ENCODE results near the gene ZNF385B.

ZNF385B gene

DNA sequence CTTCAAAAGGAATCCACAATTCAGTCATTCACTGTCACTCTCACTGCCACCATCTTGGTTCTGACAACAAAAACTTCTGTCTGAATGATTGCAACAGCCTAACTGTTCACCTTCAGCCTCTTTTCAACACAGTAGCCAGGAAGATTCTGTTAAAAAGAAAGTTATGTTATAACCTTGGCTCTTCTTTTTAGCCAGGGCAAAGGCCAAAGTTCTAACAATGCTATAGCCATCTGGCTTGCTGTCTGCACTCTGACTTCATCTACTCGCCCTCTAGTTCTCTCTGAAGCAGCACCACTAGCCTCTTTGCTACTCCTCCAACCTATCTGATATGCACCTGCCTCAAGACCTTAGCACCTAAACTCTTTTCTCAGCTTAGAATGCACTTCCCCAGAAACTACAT lies 158.5 kb downstream of the ZNF385B start:
- H3K9me2 ChIP-seq (ENCODE audit: low read depth, low read length) = no peaks in the 10 kb centered on the region

DNA sequence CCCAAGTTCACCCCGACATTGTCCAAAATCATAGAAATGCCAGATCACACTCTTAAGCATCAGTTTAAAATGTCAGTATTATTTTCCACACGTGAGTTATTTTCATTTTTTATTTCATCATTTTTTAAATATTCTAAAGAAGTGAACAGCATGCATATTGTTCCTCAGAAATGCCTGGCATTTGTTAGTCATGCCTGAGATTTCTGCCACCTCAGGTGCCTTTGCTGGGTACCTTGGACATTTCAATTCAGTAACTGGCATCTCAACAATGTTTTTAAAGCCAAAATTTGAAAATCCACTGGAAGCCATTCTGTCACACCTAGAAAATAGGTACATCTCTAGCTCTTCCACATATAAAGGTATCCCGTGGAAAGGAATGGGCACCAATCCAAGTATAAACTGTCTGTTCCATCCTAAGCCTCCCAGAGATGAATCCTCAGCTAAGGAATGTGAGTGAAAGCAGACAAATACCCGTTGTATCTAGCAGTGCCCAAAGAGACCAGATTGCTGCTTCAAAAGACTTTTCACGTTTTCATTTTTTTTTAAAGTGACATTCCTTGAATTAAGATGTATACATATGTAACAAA lies 159.8 kb downstream of the ZNF385B start:
- Histone ChIP-seq H3K79me2 (ENCODE audit: insufficient read depth, low read length) (no peaks in the 10 kb centered on the region), H4K20me1 (ENCODE audit: insufficient read depth, low read length) (no peaks in the 10 kb centered on the region), H3K4me1 (ENCODE audit: insufficient read depth, low read length, severe bottlenecking) (no peaks in the 10 kb centered on the region), H3K36me3 (ENCODE audit: insufficient read depth, low read length) (no peaks in the 10 kb centered on the region), H3K4me2 (ENCODE audit: low read length) (no peak overlapping the region), H3K9me2 (ENCODE audit: low read depth, low read length) (no peaks in the 10 kb centered on the region), H3K9me3 (ENCODE audit: low read length) (no peaks in the 10 kb centered on the region), H2AFZ (ENCODE audit: low read length) (no peak overlapping the region), H3K27ac (ENCODE audit: low read depth, low read length, poor library complexity, severe bottlenecking) (no peak overlapping the region), H3K27me3 (ENCODE audit: insufficient read depth, low read length) (no peaks in the 10 kb centered on the region), H3F3A (ENCODE audit: insufficient read depth, low read length) (no peaks in the 10 kb centered on the region), H3K4me3 (ENCODE audit: low read depth, low read length, poor library complexity, severe bottlenecking) (no peak overlapping the region), H3K9ac (ENCODE audit: low read length) (no peak overlapping the region)
- no peak for TF ChIP-seq EZH2 (IDR thresholded peaks at IDR 0.05; ENCODE audit: borderline replicate concordance, low read length)
- TF ChIP-seq, protein P1, sequence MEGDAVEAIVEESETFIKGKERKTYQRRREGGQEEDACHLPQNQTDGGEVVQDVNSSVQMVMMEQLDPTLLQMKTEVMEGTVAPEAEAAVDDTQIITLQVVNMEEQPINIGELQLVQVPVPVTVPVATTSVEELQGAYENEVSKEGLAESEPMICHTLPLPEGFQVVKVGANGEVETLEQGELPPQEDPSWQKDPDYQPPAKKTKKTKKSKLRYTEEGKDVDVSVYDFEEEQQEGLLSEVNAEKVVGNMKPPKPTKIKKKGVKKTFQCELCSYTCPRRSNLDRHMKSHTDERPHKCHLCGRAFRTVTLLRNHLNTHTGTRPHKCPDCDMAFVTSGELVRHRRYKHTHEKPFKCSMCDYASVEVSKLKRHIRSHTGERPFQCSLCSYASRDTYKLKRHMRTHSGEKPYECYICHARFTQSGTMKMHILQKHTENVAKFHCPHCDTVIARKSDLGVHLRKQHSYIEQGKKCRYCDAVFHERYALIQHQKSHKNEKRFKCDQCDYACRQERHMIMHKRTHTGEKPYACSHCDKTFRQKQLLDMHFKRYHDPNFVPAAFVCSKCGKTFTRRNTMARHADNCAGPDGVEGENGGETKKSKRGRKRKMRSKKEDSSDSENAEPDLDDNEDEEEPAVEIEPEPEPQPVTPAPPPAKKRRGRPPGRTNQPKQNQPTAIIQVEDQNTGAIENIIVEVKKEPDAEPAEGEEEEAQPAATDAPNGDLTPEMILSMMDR (IDR thresholded peaks at IDR 0.05; ENCODE audit: low read length) = no peak

More for the DNA sequence above, 158.5 kb downstream of the ZNF385B start:
- Histone ChIP-seq H4K20me1 (ENCODE audit: insufficient read depth, low read length) (no peaks in the 10 kb centered on the region), H3K4me3 (ENCODE audit: low read depth, low read length, poor library complexity, severe bottlenecking) (no peak overlapping the region), H2AFZ (ENCODE audit: low read length) (no peak overlapping the region), H3K9me3 (ENCODE audit: low read length) (no peaks in the 10 kb centered on the region), H3K27me3 (ENCODE audit: insufficient read depth, low read length) (no peaks in the 10 kb centered on the region), H3F3A (ENCODE audit: insufficient read depth, low read length) (no peaks in the 10 kb centered on the region), H3K9ac (ENCODE audit: low read length) (no peak overlapping the region), H3K4me1 (ENCODE audit: insufficient read depth, low read length, severe bottlenecking) (no peaks in the 10 kb centered on the region), H3K36me3 (ENCODE audit: insufficient read depth, low read length) (no peaks in the 10 kb centered on the region), H3K4me2 (ENCODE audit: low read length) (no peak overlapping the region), H3K27ac (ENCODE audit: low read depth, low read length, poor library complexity, severe bottlenecking) (no peak overlapping the region), H3K79me2 (ENCODE audit: insufficient read depth, low read length) (no peaks in the 10 kb centered on the region)
- TF ChIP-seq EZH2 (IDR thresholded peaks at IDR 0.05; ENCODE audit: borderline replicate concordance, low read length) = no peak
- TF ChIP-seq, protein P1 (IDR thresholded peaks at IDR 0.05; ENCODE audit: low read length) = no peak

DNA sequence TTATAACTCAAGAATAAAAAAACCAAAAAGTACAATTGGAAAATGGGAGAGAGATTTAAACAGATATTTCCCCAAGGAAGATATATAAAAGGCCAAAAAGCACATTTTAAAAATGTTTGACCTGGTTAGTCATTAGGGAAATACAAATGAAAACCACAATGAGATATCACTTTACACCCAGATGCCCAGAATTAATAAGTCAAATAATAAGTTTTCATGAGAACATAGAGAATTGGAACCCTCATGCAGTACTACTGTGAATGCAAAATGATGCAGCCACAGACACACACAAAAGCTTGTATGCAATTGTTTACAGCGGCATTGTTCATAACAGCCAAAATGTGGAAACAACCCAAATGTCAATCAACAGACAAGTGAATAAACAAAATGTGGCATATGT lies 165.9 kb downstream of the ZNF385B start:
- Histone ChIP-seq H3K27me3 (ENCODE audit: insufficient read depth, low read length) (no peaks in the 10 kb centered on the region), H3K9ac (ENCODE audit: low read length) (no peak overlapping the region), H3K79me2 (ENCODE audit: insufficient read depth, low read length) (no peaks in the 10 kb centered on the region), H3K4me1 (ENCODE audit: insufficient read depth, low read length, severe bottlenecking) (no peaks in the 10 kb centered on the region), H3F3A (ENCODE audit: insufficient read depth, low read length) (no peaks in the 10 kb centered on the region), H3K4me2 (ENCODE audit: low read length) (no peak overlapping the region), H3K27ac (ENCODE audit: low read depth, low read length, poor library complexity, severe bottlenecking) (no peak overlapping the region), H3K9me2 (ENCODE audit: low read depth, low read length) (no peaks in the 10 kb centered on the region), H2AFZ (ENCODE audit: low read length) (no peak overlapping the region), H4K20me1 (ENCODE audit: insufficient read depth, low read length) (no peaks in the 10 kb centered on the region), H3K4me3 (ENCODE audit: low read depth, low read length, poor library complexity, severe bottlenecking) (no peak overlapping the region), H3K9me3 (ENCODE audit: low read length) (no peaks in the 10 kb centered on the region), H3K36me3 (ENCODE audit: insufficient read depth, low read length) (no peaks in the 10 kb centered on the region)
- TF ChIP-seq EZH2 (IDR thresholded peaks at IDR 0.05; ENCODE audit: borderline replicate concordance, low read length) = no peak
- TF ChIP-seq, protein P1 (IDR thresholded peaks at IDR 0.05; ENCODE audit: low read length) = no peak

Data from OCI-LY1 (cell line).